ENCODE measurements around the gene NRARP. TPM values are rescaled to one million over a fixed set of nuclear protein-coding genes. Genes with fewer than 3 reads are reported as not detected.

NRARP gene
- total and polyA plus RNA-seq, 2 of the 13 experiments (the other 11 are each of a cell fraction or from before 2014, with no cell fraction given), result 0.22 to 0.46 TPM

- Histone ChIP-seq H3K4me2 (ENCODE audit: low read depth, low read length) (no peak overlapping the region), H3K36me3 (replicated peaks in 1 of 2; ENCODE audit: control insufficient read depth in 1 of 2, insufficient read depth in 2 of 2, low read length in 2 of 2) (peaks cover 9 to 16% of the 10 kb centered on the region in 2 experiments; a peak in 4 of 5 replicates), H3K4me1 (ENCODE audit: insufficient read depth, low read length) (peaks cover 14% of the 10 kb centered on the region), H3K9ac (ENCODE audit: insufficient read depth, low read depth, low read length) (no peak overlapping the region), H3K9me3 (ENCODE audit: low read length) (no peaks in the 10 kb centered on the region), H3K27ac (ENCODE audit: extremely low read length, insufficient read depth, low read length) (no peak overlapping the region), H3K4me3 (replicated peaks in 1 of 3; ENCODE audit: insufficient read depth in 1 of 3, low read depth in 2 of 3, low read length in 3 of 3) (no peak overlapping the region), H2AFZ (ENCODE audit: low read length) (no peak overlapping the region), H3K79me2 (ENCODE audit: insufficient read depth, low read length) (no peaks in the 10 kb centered on the region), H3K27me3 (ENCODE audit: control insufficient read depth in 1 of 2, insufficient read depth in 2 of 2, low read length in 2 of 2) (no peaks in the 10 kb centered on the region), H4K20me1 (ENCODE audit: insufficient read depth, low read length) (no peaks in the 10 kb centered on the region; the same call in 1 of the 2 replicates)
- ChIA-PET CTCF (ENCODE audit: low intra/inter-chr PET ratio, low total read pairs) (interaction anchor here (2.1 kb wide), 1 partner anchor 27 kb away, joined by 13 read pairs; no protein-coding TSS in a partner anchor), POLR2A (interaction anchor here (0.9 kb wide), 1 partner anchor 22 kb away, joined by 4 read pairs; the partner anchor contains the start of gene TUBB4B)
- no peak for ATAC-seq
- TF ChIP-seq HNF4A (CRISPR knock-in tag; IDR thresholded peaks at IDR 0.05) (0 out of 2 replicates have a peak, but pooled peaks have one; percentile 32), FOXK1 (CRISPR knock-in tag; IDR thresholded peaks at IDR 0.05; ENCODE audit: borderline replicate concordance, low read depth) (no peak), ZNF138 (CRISPR knock-in tag; IDR thresholded peaks at IDR 0.05; ENCODE audit: low read depth) (no peak)
- no peak for DNase-seq (ENCODE audit: low spot score)
- BruUV-seq (replicated peaks), result no TSS peak
- 68% methylated on average over 10 of the region's 10 CpGs for WGBS (ENCODE audit: low lambda C conversion rate)
- in situ Hi-C loops (cut with HindIII; ENCODE audit: extremely low pct_ligation_motif_present, low pct_unique_long_range_greater_than_20kb) (no loop called here), intact Hi-C loops (cut with micrococcal nuclease; ENCODE audit: unreplicated experiment) (no loop called here)
- no peak for FAIRE-seq
Measured at GRCh38 chr9:137263506-137263905, 38.6 kb downstream of the NRARP start.

DNA sequence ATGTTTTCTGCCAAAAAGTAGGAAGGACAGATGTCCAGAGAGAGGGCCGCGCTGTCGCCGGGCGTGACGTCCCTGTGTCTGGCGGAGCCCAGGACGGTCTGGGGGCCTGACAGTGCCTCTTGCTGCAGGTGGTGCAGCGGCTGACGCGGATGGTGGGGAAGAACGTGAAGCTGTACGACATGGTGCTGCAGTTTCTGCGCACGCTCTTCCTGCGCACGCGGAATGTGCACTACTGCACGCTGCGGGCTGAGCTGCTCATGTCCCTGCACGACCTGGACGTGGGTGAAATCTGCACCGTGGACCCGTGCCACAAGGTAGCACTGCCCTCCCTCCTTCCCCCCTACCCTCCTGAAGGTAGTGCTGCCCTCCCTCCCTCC, 39.2 kb downstream of the NRARP start:
- DNase-seq (ENCODE audit: low spot score) (no peak), FAIRE-seq (no peak), ATAC-seq (no peak)
- peaks cover 13 to 20% of the 10 kb centered on the region in 2 experiments; a peak in 4 of 5 replicates for H3K36me3 ChIP-seq (replicated peaks in 1 of 2; ENCODE audit: control insufficient read depth in 1 of 2, insufficient read depth in 2 of 2, low read length in 2 of 2)
- TF ChIP-seq AGO2 (optimal IDR thresholded peaks at IDR 0.05; ENCODE audit: low read depth, low read length) (peak; percentile 85), RBFOX2 (IDR thresholded peaks at IDR 0.05; ENCODE audit: low read depth, low read length) (peak; percentile 64; the same call in 1 of the 2 replicates), PLRG1 (conservative IDR thresholded peaks at IDR 0.05) (no peak), ZNF709 (CRISPR knock-in tag; IDR thresholded peaks at IDR 0.05) (no peak), DR1 (CRISPR knock-in tag; IDR thresholded peaks at IDR 0.05) (no peak), THAP11 (CRISPR knock-in tag; IDR thresholded peaks at IDR 0.05) (no peak), PRPF4 (IDR thresholded peaks at IDR 0.05; ENCODE audit: low read depth, low read length, poor library complexity, severe bottlenecking) (no peak), ELF4 (CRISPR knock-in tag; IDR thresholded peaks at IDR 0.05; ENCODE audit: borderline replicate concordance) (no peak), ZNF547 (CRISPR knock-in tag; IDR thresholded peaks at IDR 0.05) (no peak), ZNF768 (CRISPR knock-in tag; IDR thresholded peaks at IDR 0.05) (peak; percentile 17; the same call in 1 of the 2 replicates)
- TF ChIP-seq, protein P1, sequence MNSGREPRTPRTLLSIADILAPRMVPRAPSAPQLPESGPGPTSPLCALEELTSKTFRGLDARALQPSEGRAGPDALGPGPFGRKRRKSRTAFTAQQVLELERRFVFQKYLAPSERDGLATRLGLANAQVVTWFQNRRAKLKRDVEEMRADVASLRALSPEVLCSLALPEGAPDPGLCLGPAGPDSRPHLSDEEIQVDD (CRISPR knock-in tag; IDR thresholded peaks at IDR 0.05; ENCODE audit: borderline replicate concordance), result no peak
- TF ChIP-seq, protein P2, sequence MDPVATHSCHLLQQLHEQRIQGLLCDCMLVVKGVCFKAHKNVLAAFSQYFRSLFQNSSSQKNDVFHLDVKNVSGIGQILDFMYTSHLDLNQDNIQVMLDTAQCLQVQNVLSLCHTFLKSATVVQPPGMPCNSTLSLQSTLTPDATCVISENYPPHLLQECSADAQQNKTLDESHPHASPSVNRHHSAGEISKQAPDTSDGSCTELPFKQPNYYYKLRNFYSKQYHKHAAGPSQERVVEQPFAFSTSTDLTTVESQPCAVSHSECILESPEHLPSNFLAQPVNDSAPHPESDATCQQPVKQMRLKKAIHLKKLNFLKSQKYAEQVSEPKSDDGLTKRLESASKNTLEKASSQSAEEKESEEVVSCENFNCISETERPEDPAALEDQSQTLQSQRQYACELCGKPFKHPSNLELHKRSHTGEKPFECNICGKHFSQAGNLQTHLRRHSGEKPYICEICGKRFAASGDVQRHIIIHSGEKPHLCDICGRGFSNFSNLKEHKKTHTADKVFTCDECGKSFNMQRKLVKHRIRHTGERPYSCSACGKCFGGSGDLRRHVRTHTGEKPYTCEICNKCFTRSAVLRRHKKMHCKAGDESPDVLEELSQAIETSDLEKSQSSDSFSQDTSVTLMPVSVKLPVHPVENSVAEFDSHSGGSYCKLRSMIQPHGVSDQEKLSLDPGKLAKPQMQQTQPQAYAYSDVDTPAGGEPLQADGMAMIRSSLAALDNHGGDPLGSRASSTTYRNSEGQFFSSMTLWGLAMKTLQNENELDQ (CRISPR knock-in tag; IDR thresholded peaks at IDR 0.05; ENCODE audit: borderline replicate concordance), result no peak
- H3K4me3 ChIP-seq (replicated peaks in 1 of 3; ENCODE audit: insufficient read depth in 1 of 3, low read depth in 2 of 3, low read length in 3 of 3), result no peak overlapping the region
- no peaks in the 10 kb centered on the region for H3K9me3 ChIP-seq (ENCODE audit: low read length)
- no peaks in the 10 kb centered on the region for H3K27me3 ChIP-seq (ENCODE audit: control insufficient read depth in 1 of 2, insufficient read depth in 2 of 2, low read length in 2 of 2)
- H3K4me1 ChIP-seq (ENCODE audit: insufficient read depth, low read length), result peaks cover 8% of the 10 kb centered on the region
- intact Hi-C loops (cut with micrococcal nuclease; ENCODE audit: unreplicated experiment), result no loop called here
- BruUV-seq (replicated peaks), result no TSS peak
- no peak overlapping the region for H3K4me2 ChIP-seq (ENCODE audit: low read depth, low read length)
- H3K79me2 ChIP-seq (ENCODE audit: insufficient read depth, low read length), result no peaks in the 10 kb centered on the region
- H2AFZ ChIP-seq (ENCODE audit: low read length), result no peak overlapping the region
- H3K9ac ChIP-seq (ENCODE audit: insufficient read depth, low read depth, low read length), result no peak overlapping the region
- WGBS (ENCODE audit: low lambda C conversion rate), result 91% methylated on average over 22 of the region's 24 CpGs
- in situ Hi-C loops (cut with HindIII; ENCODE audit: extremely low pct_ligation_motif_present, low pct_unique_long_range_greater_than_20kb), result no loop called here
- ChIA-PET CTCF (ENCODE audit: low intra/inter-chr PET ratio, low total read pairs) (interaction anchor here (0.9 to 2.1 kb wide), 2 partner anchors 26 to 74 kb away, joined by 3 to 13 read pairs; partner anchors contain the start of genes ANAPC2 and SSNA1), POLR2A (interaction anchor here (2.7 to 14.2 kb wide), 2 partner anchors 14 to 20 kb away, joined by 18 to 317 read pairs; partner anchors contain the start of genes TOR4A and TUBB4B)
- H3K27ac ChIP-seq (ENCODE audit: extremely low read length, insufficient read depth, low read length), result no peak overlapping the region
- no peaks in the 10 kb centered on the region; the same call in 1 of the 2 replicates for H4K20me1 ChIP-seq (ENCODE audit: insufficient read depth, low read length)
